GM19438 (cell line): ENCODE results near the gene HS2ST1.
"Not testable (repeated sequence)": the region's sequence is repeated elsewhere in the genome, so short reads cannot be mapped to it uniquely, and the experiment has no call there.

Source experiments
- ATAC-seq: cut with Tn5 transposase; IDR thresholded peaks from one replicate; pipeline ENCODE4 v1.9.1; 2021; ENCODE audit warnings: low read depth; ENCODE audit not compliant: unreplicated experiment

Gene HS2ST1

DNA sequence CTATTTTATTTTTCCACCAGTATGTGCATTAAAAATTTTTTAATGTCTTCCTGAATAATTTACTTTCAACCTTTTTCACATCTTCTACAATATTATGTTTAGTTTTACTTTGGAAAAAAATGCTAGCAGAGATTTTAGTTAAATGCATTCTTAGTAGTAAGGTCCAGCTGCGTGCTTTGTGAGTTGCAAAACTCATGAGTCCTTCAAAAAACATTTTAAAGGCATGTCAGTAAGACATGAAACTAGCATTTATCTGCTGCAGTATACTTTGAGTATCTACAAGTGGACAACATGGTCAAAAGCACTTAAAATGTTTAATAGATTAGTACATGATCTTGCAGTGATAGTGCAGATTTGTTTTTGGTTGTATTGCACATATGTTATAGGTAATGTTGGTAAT is 139.0 kb downstream of the HS2ST1 start:
- no peak for ATAC-seq

- ATAC-seq: no peak
Observed at GRCh38 chr1:87056974-87057373, 142.5 kb downstream of the HS2ST1 start.

- no peak for ATAC-seq
Observed at GRCh38 chr1:87058343-87058649, 143.9 kb downstream of the HS2ST1 start.

- ATAC-seq: no peak
Observed at GRCh38 chr1:87061742-87062156, 147.3 kb downstream of the HS2ST1 start.

- ATAC-seq: no peak
Observed at GRCh38 chr1:87062687-87063086, 148.3 kb downstream of the HS2ST1 start.

- ATAC-seq: no peak
Observed at GRCh38 chr1:87064309-87064708, 149.9 kb downstream of the HS2ST1 start.

DNA sequence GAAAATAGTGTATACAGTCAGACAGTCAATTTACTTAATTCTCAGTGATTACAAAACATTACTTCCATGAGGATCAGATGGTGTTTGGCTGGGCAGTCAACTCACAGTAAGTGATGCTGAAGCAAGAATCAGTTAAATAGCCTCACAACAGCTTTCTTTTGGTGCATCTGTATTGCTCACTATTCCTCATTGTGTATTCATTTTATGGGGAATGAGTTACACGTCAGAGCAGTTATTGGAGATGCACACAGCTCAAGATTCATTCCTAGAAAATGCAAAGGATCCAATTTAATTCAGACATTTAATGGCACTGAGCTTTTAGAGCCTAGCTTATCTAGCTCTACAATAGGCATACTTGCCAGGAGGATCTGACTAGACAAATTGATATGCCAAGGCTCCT is 150.6 kb downstream of the HS2ST1 start:
- no peak for ATAC-seq

- not testable (repeated sequence) for ATAC-seq
Observed at GRCh38 chr1:87066708-87067107, 152.3 kb downstream of the HS2ST1 start.

- no peak for ATAC-seq
Observed at GRCh38 chr1:87072411-87072810, 158.0 kb downstream of the HS2ST1 start.

DNA sequence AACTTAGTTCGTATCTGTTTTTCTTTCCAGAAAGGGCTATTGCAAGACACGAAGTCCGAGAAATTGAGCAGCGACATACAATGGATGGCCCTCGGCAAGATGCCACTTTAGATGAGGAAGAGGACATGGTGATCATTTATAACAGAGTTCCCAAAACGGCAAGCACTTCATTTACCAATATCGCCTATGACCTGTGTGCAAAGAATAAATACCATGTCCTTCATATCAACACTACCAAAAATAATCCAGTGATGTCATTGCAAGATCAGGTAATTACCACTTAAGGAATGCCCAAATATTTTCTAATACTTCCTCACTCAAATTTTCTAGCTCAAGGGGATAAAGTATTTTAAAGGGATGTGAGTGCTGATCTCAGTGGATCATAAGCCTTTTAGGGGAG is 158.5 kb downstream of the HS2ST1 start:
- no peak for ATAC-seq

GRCh38 chr1:87074001-87074795 is 159.8 kb downstream of the HS2ST1 start:
- ATAC-seq: no peak

GRCh38 chr1:87077959-87078639 is 163.7 kb downstream of the HS2ST1 start:
- no peak for ATAC-seq

GRCh38 chr1:87084244-87084836 is 169.9 kb downstream of the HS2ST1 start:
- no peak for ATAC-seq

GRCh38 chr1:87086120-87086519 is 171.7 kb downstream of the HS2ST1 start:
- ATAC-seq: no peak

DNA sequence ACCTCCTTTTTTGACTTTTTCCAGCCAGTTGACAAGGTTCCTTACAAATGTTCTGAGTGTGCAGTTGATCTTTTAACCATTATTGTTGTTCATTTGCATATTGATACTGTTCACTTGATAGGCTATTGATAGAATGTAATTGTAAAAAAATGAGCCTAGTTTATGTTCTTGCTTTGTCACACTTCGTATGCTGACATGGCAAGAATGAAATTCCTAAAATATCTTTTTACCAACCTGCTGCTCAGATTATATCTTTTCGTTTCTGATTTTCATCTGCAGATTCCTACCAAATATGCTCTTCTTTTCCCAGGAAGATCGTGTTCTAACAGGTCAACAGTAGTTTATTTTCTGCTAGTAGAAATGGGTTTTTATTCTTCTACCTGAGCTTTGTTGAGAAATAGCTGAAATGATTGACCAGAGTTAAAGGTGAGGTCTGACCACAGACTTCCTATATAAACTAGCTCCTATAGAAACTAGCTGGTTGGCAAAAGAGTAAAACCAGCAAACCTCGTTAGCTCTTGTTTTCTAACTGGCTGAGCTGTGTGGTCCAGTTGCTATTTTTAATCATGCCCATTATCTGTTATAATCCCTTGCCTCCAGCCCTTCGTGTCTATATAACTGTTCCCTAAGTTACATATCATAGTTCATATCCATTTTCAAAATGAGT is 174.8 kb downstream of the HS2ST1 start:
- no peak for ATAC-seq

DNA sequence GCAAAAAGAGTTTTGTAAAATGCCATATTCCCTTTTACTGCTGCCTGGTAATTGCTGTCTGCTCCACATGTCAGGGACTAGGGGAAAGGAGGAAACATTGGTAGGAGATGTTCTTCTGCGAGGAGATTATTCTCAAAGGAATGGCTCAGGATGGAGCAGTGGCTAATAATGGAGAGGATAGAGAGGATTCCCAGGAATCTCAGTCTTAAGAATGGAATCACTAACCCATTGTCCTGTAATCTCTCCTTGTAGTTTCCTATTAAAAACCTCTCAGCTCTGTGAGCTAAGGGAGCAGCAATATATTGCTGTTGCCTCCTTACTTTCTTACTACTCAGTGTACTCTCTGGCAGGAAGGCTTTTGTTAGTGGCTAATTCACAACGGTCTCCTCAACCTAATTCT is 175.4 kb downstream of the HS2ST1 start:
- no peak for ATAC-seq

- ATAC-seq: no peak
Observed at GRCh38 chr1:87091425-87091824, 177.0 kb downstream of the HS2ST1 start.

- no peak for ATAC-seq
Observed at GRCh38 chr1:87092846-87093245, 178.4 kb downstream of the HS2ST1 start.

DNA sequence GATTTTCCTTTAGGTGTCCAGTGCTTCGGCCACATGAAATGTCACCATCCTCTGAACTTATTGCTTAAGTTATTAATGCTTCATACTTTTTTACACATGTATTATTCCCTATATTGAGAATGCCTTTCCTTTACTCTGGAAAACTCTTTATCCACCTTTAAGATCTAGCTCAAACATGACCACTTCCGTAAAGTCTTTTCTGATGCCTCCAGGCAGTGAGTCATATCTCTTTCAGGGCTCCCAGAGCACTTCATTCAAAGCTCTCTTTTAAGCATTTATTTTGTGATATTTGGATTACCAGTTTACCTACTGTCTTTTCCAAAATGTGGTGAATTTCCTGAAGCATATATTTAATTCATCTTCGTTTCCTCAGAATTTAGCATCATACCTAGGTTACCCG is 178.9 kb downstream of the HS2ST1 start:
- no peak for ATAC-seq

GRCh38 chr1:87094238-87094637 is 179.8 kb downstream of the HS2ST1 start:
- no peak for ATAC-seq

DNA sequence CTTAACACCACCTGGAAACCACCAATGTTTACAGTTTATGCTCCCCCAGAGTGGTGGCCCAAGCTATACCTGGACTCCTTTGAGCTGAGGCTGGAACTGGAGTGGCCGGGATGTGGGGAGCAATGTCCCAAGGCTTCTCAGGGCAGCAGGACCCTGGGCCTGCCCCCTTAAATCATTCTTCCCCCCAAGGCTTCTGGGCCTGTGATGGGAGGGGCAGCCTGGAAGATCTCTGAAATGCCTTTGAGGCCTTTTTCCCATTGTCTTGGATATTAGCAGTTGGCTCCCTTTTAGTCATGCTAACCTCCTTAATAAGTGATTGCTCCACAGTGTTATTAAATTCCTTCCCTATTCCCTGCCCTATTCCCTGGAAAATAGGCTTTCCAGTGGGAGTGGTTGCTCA is 185.8 kb downstream of the HS2ST1 start:
- ATAC-seq: no peak
